HEK293 (cell line): ENCODE measurements around the gene CSNK1G1.

Experiments used
- ZNF280C ChIP-seq: fragments of 450-650 bp; formaldehyde crosslinking; IDR thresholded peaks from 2 replicates; pipeline ENCODE4 v1.5.1; 2016; ENCODE audit warnings: missing biosample characterization, missing genetic modification characterization
- TF ChIP-seq, protein P1 (sequence below): fragments of 450-650 bp; formaldehyde crosslinking; IDR thresholded peaks from 2 replicates; pipeline ENCODE4 v1.5.1; 2016; ENCODE audit warnings: missing biosample characterization, missing genetic modification characterization

DNA sequence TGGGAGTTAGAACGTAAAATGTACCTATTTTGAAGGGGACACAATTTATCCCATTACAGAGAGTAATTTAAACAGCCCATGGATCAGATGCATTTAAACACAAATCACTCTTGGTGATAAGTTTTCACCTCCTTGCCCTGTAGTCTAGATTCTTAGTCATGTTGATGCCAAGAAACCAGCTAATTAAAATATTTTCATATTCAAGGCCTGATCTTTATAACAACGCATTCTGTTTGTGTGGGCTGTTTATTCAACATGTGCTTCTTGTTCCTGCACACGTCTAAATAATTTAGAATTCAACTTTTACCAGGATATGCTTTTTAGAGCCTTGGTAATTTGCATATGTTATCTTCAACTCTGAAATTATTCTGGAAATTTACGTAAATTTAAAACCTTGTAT lies 234.4 kb downstream of the CSNK1G1 start:
- TF ChIP-seq, protein P1, sequence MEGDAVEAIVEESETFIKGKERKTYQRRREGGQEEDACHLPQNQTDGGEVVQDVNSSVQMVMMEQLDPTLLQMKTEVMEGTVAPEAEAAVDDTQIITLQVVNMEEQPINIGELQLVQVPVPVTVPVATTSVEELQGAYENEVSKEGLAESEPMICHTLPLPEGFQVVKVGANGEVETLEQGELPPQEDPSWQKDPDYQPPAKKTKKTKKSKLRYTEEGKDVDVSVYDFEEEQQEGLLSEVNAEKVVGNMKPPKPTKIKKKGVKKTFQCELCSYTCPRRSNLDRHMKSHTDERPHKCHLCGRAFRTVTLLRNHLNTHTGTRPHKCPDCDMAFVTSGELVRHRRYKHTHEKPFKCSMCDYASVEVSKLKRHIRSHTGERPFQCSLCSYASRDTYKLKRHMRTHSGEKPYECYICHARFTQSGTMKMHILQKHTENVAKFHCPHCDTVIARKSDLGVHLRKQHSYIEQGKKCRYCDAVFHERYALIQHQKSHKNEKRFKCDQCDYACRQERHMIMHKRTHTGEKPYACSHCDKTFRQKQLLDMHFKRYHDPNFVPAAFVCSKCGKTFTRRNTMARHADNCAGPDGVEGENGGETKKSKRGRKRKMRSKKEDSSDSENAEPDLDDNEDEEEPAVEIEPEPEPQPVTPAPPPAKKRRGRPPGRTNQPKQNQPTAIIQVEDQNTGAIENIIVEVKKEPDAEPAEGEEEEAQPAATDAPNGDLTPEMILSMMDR (tag by site-specific recombination) = no peak
- TF ChIP-seq ZNF280C (tag by site-specific recombination) = no peak
